Suprapubic skin (tissue), 4 donors: Measurements from ENCODE around the gene LASP1NB.

Source experiments
- DNase-seq, 2 donors: peaks; one replicate each; pipeline ENCODE4 v3.0.0-alpha.2; 2019; ENCODE audit warnings: low spot score in 2 of 2
- H3K27ac ChIP-seq: fragments of 200-600 bp; sonication (generic); one replicate; pipeline ENCODE4 v1.5.1; 2019
- H3K27me3 ChIP-seq: fragments of 200-600 bp; sonication (generic); one replicate; pipeline ENCODE4 v1.5.1; 2019
- H3K36me3 ChIP-seq: fragments of 200-600 bp; sonication (generic); one replicate; pipeline ENCODE4 v1.5.1; 2019
- H3K4me1 ChIP-seq: fragments of 200-600 bp; sonication (generic); one replicate; pipeline ENCODE4 v1.5.1; 2019
- H3K4me3 ChIP-seq: fragments of 200-600 bp; sonication (generic); one replicate; pipeline ENCODE4 v1.5.1; 2019; ENCODE audit warnings: mild to moderate bottlenecking
- H3K9me3 ChIP-seq: fragments of 200-600 bp; sonication (generic); one replicate; pipeline ENCODE4 v1.5.1; 2019
- EP300 ChIP-seq: sonication (generic); formaldehyde crosslinking; IDR thresholded peaks from one replicate; pipeline ENCODE4 v1.6.1; 2017; ENCODE audit warnings: antibody characterized with exemption
- POLR2A ChIP-seq, 2 donors: fragments of 450-650 bp; IDR thresholded peaks; one replicate each; pipeline ENCODE4 v1.6.1; 2017; ENCODE audit warnings: antibody characterized with exemption in 2 of 2, mild to moderate bottlenecking in 2 of 2, moderate library complexity in 2 of 2
- POLR2AphosphoS5 ChIP-seq, 3 donors: sonication (generic); formaldehyde crosslinking; IDR thresholded peaks; one replicate each; pipeline ENCODE4 v1.6.1; 2017; ENCODE audit warnings: antibody characterized with exemption in 3 of 3
- WGBS: methylation state at CpG from one replicate; pipeline ENCODE4 v1.1.5; 2018; 5-methylcytosine and 5-hydroxymethylcytosine counted together
- TF ChIP-seq, protein P1 (sequence below), 2 donors: fragments of 200-600 bp in 1 of 2; fragments of 450-650 bp in 1 of 2; sonication (generic) in 1 of 2; IDR thresholded peaks; one replicate each; pipeline ENCODE4 v1.5.1; 2016 to 2019; ENCODE audit warnings: antibody characterized with exemption in 2 of 2, mild to moderate bottlenecking in 1 of 2, moderate library complexity in 1 of 2

Gene LASP1NB

DNA sequence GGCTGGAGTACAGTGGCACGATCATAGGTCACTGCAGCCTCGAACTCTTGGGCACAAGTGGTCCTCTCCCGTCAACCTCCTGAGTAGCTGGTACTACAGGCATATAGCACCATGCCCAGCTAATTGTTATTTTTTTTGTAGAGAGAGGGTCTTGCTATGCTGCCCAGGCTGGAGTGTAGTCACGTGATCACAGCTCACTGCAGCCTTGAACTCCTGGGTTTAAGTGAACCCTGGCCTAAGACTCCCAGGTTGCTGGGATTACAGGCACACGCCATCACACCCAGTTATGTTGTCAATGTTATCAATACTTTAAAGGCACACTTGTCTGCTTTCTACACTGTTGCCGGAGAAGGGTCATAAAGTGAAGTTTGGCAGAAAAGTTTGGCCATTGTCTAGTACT, 22.0 kb upstream of the LASP1NB start:
- Histone ChIP-seq H3K4me3 (no peak overlapping the region), H3K36me3 (peaks cover 24% of the 10 kb centered on the region), H3K27me3 (no peaks in the 10 kb centered on the region), H3K4me1 (peaks cover 65% of the 10 kb centered on the region), H3K9me3 (no peaks in the 10 kb centered on the region), H3K27ac (no peak overlapping the region)
- DNase-seq = no peak
- WGBS = 80% methylated on average over 6 of the region's 6 CpGs
- TF ChIP-seq POLR2AphosphoS5 (IDR thresholded peaks at IDR 0.05) (no peak), EP300 (no peak)

DNA sequence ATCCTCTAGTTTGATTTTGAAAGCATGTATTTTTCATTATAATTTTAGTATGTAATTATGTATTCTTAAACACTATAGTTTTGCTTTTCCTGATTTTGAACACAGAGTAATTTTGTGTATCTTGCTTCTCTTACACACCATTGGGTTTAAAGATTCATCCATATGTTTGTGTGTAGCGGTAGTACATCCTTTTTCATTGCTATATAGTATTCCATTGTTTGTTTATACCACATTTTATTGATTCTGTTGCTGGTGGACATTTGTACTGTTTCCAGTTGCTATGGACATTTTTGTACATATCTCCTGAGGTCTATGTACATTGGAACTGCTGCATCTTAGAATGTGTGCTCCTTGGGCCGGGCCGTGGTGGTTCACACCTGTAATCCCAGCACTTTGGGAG, 20.5 kb upstream of the LASP1NB start:
- Histone ChIP-seq H3K4me3 (no peak overlapping the region), H3K27me3 (no peaks in the 10 kb centered on the region), H3K9me3 (no peaks in the 10 kb centered on the region), H3K27ac (no peak overlapping the region), H3K4me1 (peaks cover 66% of the 10 kb centered on the region), H3K36me3 (peaks cover 14% of the 10 kb centered on the region)
- TF ChIP-seq, protein P1, sequence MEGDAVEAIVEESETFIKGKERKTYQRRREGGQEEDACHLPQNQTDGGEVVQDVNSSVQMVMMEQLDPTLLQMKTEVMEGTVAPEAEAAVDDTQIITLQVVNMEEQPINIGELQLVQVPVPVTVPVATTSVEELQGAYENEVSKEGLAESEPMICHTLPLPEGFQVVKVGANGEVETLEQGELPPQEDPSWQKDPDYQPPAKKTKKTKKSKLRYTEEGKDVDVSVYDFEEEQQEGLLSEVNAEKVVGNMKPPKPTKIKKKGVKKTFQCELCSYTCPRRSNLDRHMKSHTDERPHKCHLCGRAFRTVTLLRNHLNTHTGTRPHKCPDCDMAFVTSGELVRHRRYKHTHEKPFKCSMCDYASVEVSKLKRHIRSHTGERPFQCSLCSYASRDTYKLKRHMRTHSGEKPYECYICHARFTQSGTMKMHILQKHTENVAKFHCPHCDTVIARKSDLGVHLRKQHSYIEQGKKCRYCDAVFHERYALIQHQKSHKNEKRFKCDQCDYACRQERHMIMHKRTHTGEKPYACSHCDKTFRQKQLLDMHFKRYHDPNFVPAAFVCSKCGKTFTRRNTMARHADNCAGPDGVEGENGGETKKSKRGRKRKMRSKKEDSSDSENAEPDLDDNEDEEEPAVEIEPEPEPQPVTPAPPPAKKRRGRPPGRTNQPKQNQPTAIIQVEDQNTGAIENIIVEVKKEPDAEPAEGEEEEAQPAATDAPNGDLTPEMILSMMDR (IDR thresholded peaks at IDR 0.05) = no peak
- TF ChIP-seq EP300 (no peak), POLR2A (IDR thresholded peaks at IDR 0.05) (no peak), POLR2AphosphoS5 (IDR thresholded peaks at IDR 0.05) (no peak)
- WGBS = over 99% methylated on average over 3 of the region's 3 CpGs
- no peak for DNase-seq

DNA sequence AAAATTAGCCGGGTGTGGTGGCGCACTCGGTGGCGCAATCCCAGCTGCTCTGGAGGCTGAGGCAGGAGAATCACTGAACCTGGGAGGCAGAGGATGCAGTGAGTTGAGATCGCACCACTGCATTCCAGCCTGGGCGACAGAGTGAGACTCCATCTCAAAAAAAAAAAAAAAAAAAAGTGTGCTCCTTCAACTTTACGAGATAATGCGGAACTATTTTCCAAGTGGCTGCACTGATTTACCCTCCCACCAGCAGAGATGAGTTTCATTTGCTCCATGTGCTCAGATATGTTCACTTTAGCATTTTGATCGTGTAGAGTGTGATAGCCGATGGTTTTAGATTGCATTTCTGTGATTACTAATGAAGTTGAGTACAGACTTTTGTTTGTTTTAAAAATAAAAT, 20.0 kb upstream of the LASP1NB start:
- 91% methylated on average over 10 of the region's 10 CpGs for WGBS
- Histone ChIP-seq H3K4me1 (peaks cover 63% of the 10 kb centered on the region), H3K36me3 (peaks cover 14% of the 10 kb centered on the region)

DNA sequence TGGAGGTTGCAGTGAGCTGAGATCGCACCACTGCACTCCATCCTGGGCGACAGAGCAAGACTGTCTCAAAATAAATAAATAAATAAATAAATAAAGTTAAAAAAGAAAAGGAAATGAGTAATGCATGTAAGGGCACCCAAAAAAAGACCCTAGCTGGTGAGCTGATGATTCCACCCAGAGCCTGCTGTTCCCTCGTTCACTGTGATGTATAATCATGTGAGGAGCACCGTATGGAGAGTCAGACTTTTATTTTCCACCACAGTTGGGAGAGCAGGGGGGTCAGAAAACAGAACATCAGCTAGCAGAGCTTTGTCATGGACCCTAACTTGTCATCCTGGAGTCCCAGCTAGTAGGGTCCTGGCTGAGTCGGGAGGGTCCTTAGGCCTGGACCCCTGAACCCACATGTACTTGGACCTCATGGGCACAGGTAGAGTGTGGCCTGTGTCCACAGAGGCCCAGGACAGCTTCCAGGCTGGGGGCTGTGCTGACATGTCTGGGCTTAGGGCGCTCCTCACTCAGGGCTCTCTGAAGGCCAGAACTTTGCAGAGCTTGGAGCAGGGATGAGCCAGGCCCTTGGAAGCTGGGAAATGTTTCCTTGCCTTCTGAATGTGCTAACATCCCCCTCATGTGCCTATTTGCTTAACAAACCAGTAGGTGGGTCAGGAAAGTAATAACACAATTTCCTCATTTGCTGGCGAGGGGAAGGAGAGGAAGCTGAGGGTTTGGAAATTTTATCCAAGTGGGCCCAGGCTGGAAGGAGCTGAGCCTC, 18.8 kb upstream of the LASP1NB start:
- TF ChIP-seq EP300 = no peak
- no peak overlapping the region for H3K27ac ChIP-seq
- H3K4me1 ChIP-seq = peaks cover 58% of the 10 kb centered on the region
- DNase-seq = no peak
- no peaks in the 10 kb centered on the region for H3K27me3 ChIP-seq
- peaks cover 25% of the 10 kb centered on the region for H3K36me3 ChIP-seq
- no peak overlapping the region for H3K4me3 ChIP-seq
- no peaks in the 10 kb centered on the region for H3K9me3 ChIP-seq
- WGBS = 74% methylated on average over 7 of the region's 7 CpGs

More for the DNA sequence above, 20.0 kb upstream of the LASP1NB start:
- Histone ChIP-seq H3K27me3 (no peaks in the 10 kb centered on the region), H3K9me3 (no peaks in the 10 kb centered on the region), H3K27ac (no peak overlapping the region), H3K4me3 (no peak overlapping the region)
- no peak for TF ChIP-seq POLR2AphosphoS5 (IDR thresholded peaks at IDR 0.05)
- no peak for TF ChIP-seq POLR2A (IDR thresholded peaks at IDR 0.05)
- TF ChIP-seq, protein P1 (IDR thresholded peaks at IDR 0.05) = no peak
- no peak for TF ChIP-seq EP300
- no peak for DNase-seq

DNA sequence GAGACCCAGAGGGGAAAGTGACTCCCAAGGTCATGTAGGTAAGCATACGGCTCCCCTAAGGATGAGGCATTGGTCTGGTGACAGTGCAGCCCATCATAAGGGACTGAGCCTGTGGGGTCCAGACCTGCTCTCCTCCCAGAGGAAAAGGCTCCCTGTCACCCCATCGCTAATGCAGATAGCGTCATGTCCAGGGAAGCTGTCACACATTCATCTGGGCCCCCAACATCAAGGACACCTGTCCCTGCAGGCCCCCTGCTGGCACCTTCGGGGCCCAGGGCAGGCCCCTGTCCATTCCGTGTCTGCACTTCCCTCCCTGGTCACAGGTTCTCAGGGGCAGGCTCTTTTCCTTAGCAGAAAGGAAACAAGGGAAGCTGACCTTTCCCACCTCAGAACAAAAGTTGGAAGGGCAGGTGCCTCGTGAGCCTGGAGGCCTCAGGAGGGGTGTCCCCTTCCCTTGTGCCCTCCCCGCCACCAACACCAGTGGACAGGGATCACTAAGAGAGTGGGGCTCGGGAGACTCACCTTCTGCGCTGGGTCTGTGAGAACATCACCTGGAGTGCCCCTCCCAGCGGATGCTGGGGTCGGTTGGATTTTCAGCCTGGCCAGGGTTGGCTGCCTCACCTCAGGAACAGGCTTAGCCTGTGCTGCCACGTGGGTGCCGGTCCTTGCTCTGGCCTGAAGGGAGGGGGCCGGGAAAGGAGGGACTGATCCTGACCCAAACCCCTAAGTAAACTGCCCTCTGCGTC, 17.3 kb upstream of the LASP1NB start:
- peak in 1 of 2 donors; percentile 56 for DNase-seq
- WGBS = 57% methylated on average over 12 of the region's 15 CpGs
- Histone ChIP-seq H3K9me3 (no peaks in the 10 kb centered on the region), H3K4me3 (no peak overlapping the region), H3K36me3 (peaks cover 39% of the 10 kb centered on the region), H3K27me3 (no peaks in the 10 kb centered on the region), H3K4me1 (peaks cover 64% of the 10 kb centered on the region), H3K27ac (peak overlapping the region; percentile 59)
- TF ChIP-seq POLR2AphosphoS5 (IDR thresholded peaks at IDR 0.05) = no peak

DNA sequence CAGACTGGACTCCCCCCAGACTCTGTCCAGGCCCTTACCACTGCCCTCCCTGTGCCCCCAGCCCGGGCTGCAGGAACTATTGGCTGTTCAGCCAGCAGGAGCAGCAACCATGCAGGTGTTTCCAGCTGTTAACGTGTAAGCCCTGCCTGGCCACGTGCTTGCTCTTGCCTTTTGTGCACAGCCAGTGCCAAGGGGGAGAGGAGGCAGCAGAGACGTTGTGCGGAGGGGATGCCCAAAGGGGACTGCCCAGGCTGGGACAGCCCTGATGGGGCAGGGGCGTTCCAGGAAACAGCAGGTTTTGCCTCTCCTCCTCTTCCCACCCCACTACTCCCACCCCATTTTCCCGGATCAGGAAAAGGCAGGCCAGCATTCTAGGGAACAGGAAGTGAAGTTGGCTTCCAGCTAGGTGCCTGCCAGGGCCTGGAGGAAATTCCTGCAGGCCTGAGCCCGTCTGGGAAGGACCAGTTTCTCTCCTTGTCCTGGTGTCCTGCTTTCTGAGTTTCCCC, 16.7 kb upstream of the LASP1NB start:
- WGBS = 19% methylated on average over 3 of the region's 8 CpGs
- H3K36me3 ChIP-seq = peaks cover 35% of the 10 kb centered on the region
- TF ChIP-seq POLR2AphosphoS5 (IDR thresholded peaks at IDR 0.05) = no peak
- TF ChIP-seq POLR2A (IDR thresholded peaks at IDR 0.05) = no peak
- TF ChIP-seq EP300 = no peak
- TF ChIP-seq, protein P1 (IDR thresholded peaks at IDR 0.05) = no peak

More for the DNA sequence above, 16.7 kb upstream of the LASP1NB start:
- Histone ChIP-seq H3K4me1 (peaks cover 61% of the 10 kb centered on the region), H3K27me3 (no peaks in the 10 kb centered on the region), H3K9me3 (no peaks in the 10 kb centered on the region), H3K4me3 (no peak overlapping the region), H3K27ac (peak overlapping the region; percentile 59)
- peak in 1 of 2 donors; percentile 64 for DNase-seq
